HG03175 (cell line): ENCODE data around the gene BPGM.

Source experiments
- ATAC-seq: cut with Tn5 transposase; IDR thresholded peaks from one replicate; pipeline ENCODE4 v1.9.1; 2021; ENCODE audit warnings: mild to moderate bottlenecking, moderate library complexity; ENCODE audit not compliant: unreplicated experiment

BPGM gene

GRCh38 chr7:134714470-134715205 lies 68.0 kb downstream of the BPGM start:
- ATAC-seq, result no peak

GRCh38 chr7:134718211-134718875 lies 71.7 kb downstream of the BPGM start:
- ATAC-seq, result no peak

GRCh38 chr7:134720091-134720935 lies 73.7 kb downstream of the BPGM start:
- no peak for ATAC-seq

- no peak for ATAC-seq
Measured at GRCh38 chr7:134721171-134721570, 74.5 kb downstream of the BPGM start.

GRCh38 chr7:134722786-134723322 lies 76.2 kb downstream of the BPGM start:
- no peak for ATAC-seq

- ATAC-seq, result no peak
Measured at GRCh38 chr7:134723892-134724291, 77.2 kb downstream of the BPGM start.

- ATAC-seq, result no peak
Measured at GRCh38 chr7:134724606-134725005, 78.0 kb downstream of the BPGM start.

- ATAC-seq, result no peak
Measured at GRCh38 chr7:134726581-134726980, 79.9 kb downstream of the BPGM start.

GRCh38 chr7:134727711-134728110 lies 81.1 kb downstream of the BPGM start:
- ATAC-seq, result no peak
